ENCODE measurements around the gene FOXL2. TPM values are rescaled to one million over a fixed set of nuclear protein-coding genes. Genes with fewer than 3 reads are reported as not detected.

The FOXL2 gene
- total RNA-seq, 1 donor from 2014 or later, result 0.26 TPM

DNA sequence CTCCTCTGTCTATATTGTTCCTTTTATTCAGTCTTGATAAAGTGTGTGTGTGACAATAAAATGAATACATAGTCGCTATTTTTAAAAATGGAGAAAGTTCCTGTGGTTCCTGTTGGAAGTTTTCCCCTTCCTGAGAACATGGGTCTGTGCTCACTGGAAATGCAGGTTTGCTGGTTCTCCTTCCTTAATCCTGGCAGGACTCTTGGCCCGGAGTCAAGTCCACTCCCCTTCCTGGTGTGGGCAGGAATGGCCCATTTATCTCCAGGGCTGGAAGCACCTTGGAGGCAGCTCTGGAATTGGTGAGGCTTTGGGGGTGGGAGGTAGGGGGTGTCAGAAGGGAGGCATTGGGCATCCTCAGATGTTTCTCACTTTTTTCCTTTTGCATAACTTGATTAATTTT lies 30.1 kb downstream of the FOXL2 start:
- DNase-seq (ENCODE audit: low read depth), result peak; percentile 54
- FAIRE-seq, result no peak
- Histone ChIP-seq H3K4me3 (ENCODE audit: low read depth, low read length) (no peak overlapping the region), H3K27me3 (ENCODE audit: control insufficient read depth, insufficient read depth, low read length) (no peaks in the 10 kb centered on the region), H3K36me3 (ENCODE audit: control insufficient read depth, insufficient read depth, low read length) (no peaks in the 10 kb centered on the region)
- TF ChIP-seq, protein P1, sequence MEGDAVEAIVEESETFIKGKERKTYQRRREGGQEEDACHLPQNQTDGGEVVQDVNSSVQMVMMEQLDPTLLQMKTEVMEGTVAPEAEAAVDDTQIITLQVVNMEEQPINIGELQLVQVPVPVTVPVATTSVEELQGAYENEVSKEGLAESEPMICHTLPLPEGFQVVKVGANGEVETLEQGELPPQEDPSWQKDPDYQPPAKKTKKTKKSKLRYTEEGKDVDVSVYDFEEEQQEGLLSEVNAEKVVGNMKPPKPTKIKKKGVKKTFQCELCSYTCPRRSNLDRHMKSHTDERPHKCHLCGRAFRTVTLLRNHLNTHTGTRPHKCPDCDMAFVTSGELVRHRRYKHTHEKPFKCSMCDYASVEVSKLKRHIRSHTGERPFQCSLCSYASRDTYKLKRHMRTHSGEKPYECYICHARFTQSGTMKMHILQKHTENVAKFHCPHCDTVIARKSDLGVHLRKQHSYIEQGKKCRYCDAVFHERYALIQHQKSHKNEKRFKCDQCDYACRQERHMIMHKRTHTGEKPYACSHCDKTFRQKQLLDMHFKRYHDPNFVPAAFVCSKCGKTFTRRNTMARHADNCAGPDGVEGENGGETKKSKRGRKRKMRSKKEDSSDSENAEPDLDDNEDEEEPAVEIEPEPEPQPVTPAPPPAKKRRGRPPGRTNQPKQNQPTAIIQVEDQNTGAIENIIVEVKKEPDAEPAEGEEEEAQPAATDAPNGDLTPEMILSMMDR (IDR thresholded peaks at IDR 0.05; ENCODE audit: insufficient read depth, low read length, severe bottlenecking), result no peak

GRCh38 chr3:138915503-138916498 lies 31.1 kb downstream of the FOXL2 start:
- FAIRE-seq, result no peak
- Histone ChIP-seq H3K36me3 (ENCODE audit: control insufficient read depth, insufficient read depth, low read length) (no peaks in the 10 kb centered on the region), H3K27me3 (ENCODE audit: control insufficient read depth, insufficient read depth, low read length) (no peaks in the 10 kb centered on the region), H3K4me3 (ENCODE audit: low read depth, low read length) (peak overlapping the region; percentile 76)
- TF ChIP-seq, protein P1 (IDR thresholded peaks at IDR 0.05; ENCODE audit: insufficient read depth, low read length, severe bottlenecking), result peak; percentile 85
- DNase-seq (ENCODE audit: low read depth), result peak; percentile 62

- H3K4me3 ChIP-seq (ENCODE audit: low read depth, low read length), result peak overlapping the region; percentile 76
- FAIRE-seq, result no peak
- TF ChIP-seq, protein P1 (IDR thresholded peaks at IDR 0.05; ENCODE audit: insufficient read depth, low read length, severe bottlenecking), result no peak
- H3K27me3 ChIP-seq (ENCODE audit: control insufficient read depth, insufficient read depth, low read length), result no peaks in the 10 kb centered on the region
- H3K36me3 ChIP-seq (ENCODE audit: control insufficient read depth, insufficient read depth, low read length), result no peaks in the 10 kb centered on the region
- peak; percentile 75 for DNase-seq (ENCODE audit: low read depth)
These were observed 32.0 kb downstream of the FOXL2 start for GRCh38 chr3:138914870-138915502.

DNA sequence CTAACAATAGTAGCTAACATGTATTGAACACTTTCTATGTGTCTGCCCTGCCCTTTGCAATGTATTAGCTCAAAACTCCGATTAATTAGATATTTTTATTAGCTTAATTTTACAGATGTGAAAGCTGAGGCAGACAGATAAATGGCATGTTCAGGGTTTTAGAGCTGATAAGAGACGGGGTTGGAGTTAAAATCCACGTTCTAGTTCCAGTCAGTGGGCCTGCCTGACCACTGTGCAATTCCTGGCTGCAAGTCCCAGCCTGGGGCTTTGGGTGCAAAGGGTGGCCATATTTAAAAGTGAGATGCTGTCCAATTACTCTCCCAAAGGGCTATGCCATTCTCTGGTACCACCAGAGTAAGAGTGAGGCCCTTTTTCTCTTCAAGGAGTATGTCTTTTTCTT lies 33.2 kb downstream of the FOXL2 start:
- H3K27me3 ChIP-seq (ENCODE audit: control insufficient read depth, insufficient read depth, low read length), result no peaks in the 10 kb centered on the region
- no peak for FAIRE-seq
- no peak for DNase-seq (ENCODE audit: low read depth)
- no peak overlapping the region for H3K4me3 ChIP-seq (ENCODE audit: low read depth, low read length)
- TF ChIP-seq, protein P1 (IDR thresholded peaks at IDR 0.05; ENCODE audit: insufficient read depth, low read length, severe bottlenecking), result no peak
- no peaks in the 10 kb centered on the region for H3K36me3 ChIP-seq (ENCODE audit: control insufficient read depth, insufficient read depth, low read length)

DNA sequence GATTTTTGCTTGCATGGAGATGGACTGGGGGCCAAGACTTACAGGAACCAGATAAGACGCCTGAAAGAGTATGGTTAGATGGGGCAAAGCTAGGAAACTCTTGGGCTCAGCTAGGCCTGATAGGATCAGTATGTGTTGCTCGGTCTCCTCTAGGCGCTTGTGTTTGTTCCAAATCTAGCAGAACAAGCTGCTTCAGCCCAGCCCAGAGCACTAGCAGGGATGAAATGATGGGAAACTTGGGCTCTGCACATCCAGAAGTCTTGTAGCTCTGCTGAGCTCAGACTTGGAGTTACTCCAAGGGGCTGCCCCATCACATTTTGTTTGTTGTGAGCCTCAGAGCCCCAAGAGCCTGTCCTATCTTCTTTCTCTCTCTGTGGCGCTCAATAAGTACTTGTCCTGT lies 34.7 kb downstream of the FOXL2 start:
- Histone ChIP-seq H3K27me3 (ENCODE audit: control insufficient read depth, insufficient read depth, low read length) (no peaks in the 10 kb centered on the region), H3K36me3 (ENCODE audit: control insufficient read depth, insufficient read depth, low read length) (no peaks in the 10 kb centered on the region), H3K4me3 (ENCODE audit: low read depth, low read length) (no peak overlapping the region)
- FAIRE-seq (no peak), DNase-seq (ENCODE audit: low read depth) (no peak)
- TF ChIP-seq, protein P1 (IDR thresholded peaks at IDR 0.05; ENCODE audit: insufficient read depth, low read length, severe bottlenecking), result no peak
